Activated naive CD4-positive, alpha-beta T cell treated with Interleukin-2 at 50 U/mL for 16 hours (primary cell): ENCODE data around the gene ZNF576.
A peak's percentile ranks its signal among the peaks of the same experiment; 100 is the strongest.
"Not testable (repeated sequence)": the region's sequence is repeated elsewhere in the genome, so short reads cannot be mapped to it uniquely, and the experiment has no call there.

Experiments
- DNase-seq: peaks from one replicate; pipeline ENCODE4 v3.0.0-alpha.2; 2020

The ZNF576 gene

DNA sequence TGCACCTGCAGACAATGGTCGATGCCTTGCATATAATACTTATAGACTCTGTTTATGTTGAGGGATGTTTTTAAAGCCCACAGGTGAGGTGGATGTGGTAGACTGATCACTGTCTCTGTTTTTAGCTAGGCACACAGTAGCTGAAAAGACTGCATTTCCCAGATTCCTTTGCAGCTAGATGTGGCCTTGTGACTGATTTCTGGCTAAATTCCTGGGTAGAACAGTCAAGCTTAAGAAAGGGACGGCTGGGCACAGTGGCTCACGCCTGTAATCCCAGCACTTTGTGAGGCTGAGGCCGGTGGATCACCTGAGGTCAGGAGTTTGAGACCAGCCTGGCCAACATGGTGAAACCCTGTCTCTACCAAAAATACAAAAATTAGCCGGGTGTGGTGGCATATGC, 3.9 kb downstream of the ZNF576 start:
- DNase-seq: not testable (repeated sequence)

DNA sequence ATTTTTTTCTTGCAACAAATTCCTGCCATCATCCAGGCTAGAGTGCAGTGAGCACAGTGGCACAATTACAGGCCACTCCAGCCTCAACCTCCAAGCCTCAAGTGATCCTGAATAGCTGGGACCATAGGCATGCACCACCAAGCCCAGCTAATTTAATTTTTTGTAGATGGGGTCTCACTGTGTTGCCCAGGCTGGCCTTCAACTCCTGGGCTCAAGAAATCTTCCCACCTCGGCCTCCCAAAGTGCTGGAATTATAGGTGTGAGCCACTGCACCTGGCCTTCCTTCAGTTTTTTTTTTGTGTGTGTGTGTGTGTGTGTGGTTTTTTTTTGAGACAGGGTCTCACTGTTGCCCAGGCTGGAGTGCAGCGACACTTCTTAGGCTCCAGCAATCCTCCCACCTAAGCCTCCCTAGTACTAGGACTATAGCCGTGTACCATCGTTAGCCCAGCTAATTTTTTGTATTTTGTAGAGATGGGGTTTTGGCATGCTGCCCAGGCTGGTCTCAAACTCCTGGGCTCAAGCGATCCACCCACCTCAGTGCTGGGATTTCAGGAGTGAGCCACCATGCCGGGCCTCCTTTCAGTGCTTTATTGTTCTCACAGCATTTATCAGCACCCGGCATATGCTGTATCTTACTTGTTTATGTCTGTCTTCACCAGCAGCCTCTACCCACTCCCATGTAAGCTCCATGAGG, 9.6 kb downstream of the ZNF576 start:
- DNase-seq: no peak

DNA sequence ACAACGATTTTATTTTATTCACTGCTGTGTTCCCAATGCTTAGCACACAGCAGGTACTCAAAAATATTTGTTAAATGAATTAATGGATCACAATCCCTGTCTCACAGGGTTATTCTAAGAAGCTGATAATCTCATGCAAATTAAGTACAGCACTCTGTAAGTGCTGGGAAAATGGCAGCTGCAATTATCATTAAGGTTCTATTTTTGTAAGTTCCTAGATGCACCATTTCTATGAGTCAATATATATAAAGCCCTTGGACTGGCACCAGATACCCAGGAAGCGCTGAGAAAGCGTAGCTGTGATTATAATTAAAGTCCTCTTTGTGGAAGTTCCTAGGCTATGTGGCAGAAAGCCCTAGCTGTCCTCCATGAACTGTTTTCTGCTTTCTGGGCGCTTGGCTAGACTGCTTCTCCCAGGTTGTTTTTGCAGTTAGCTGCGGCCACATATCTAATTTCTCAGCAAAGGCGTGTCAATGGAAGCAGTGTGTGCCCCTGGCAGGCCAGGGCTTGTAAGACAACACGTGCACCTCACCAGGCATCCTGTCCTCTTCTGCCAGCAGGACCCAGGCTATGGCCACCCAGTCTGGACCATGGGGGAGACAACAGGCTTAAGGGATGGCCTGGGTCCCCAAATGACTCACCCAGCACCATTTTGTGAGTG, 10.3 kb downstream of the ZNF576 start:
- no peak for DNase-seq

DNA sequence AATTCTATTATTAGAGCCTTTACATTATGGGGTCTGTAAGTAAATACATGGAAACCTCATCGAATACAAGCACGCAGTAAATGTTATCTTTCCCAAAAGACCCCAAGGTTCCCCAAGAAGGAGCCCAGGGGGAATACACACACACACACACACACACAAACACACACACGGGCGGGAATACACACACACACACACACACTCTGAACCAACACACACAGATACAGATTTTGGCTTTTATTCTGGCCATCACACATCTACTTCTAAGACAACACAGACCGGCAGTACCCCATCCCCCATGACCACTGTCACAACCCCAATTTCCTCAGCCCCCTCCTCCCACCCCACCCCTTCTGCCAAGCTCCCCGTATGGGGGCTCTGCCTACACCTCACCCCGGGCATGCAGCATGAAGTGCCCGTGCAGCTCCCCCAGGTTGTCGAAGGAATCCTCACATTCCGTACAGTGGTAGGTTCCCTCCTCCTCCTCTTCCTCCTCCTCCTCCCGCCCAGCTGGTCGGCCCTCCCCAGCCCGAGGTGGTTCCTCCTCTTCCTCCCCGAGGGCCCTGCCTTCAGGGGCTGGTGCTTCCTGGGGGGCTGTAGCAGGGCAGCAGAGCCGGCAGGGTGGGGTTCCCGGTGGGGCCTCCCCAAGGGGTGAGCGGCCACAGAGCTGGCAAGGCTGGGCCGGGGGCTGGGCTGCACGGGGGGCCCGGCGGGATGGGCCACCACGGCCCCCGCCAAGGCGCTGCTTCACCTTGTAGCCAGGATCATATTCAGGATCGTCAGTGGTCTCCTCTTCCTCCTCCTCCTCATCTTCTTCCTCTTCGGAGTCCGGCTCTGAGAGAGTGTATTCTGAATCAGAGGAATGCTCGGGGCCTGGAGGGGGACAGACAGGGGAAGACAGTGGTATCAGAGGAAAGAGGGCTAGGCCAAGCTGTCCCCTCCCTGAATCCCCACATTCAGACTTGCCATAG, 11.1 kb downstream of the ZNF576 start:
- DNase-seq: no peak

DNA sequence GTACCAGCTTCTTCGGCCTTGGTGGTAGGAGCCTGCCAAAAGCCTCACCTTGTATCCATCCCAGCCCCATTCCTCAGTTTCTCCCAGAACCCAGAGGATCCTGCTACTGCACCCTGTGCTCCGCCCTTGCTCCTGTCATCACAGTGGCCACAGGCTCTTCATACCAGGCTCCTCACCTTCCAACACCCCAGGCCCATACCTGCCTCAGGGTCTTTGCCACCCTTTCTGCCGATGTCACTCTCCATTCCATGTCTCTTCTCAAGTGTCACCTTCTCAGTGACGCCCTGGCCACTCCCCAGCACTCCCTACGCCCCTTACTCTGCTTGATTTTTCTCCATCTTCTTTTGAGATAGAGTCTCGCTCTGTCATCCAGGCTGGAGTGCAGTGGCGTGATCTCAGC, 13.5 kb downstream of the ZNF576 start:
- no peak for DNase-seq

DNA sequence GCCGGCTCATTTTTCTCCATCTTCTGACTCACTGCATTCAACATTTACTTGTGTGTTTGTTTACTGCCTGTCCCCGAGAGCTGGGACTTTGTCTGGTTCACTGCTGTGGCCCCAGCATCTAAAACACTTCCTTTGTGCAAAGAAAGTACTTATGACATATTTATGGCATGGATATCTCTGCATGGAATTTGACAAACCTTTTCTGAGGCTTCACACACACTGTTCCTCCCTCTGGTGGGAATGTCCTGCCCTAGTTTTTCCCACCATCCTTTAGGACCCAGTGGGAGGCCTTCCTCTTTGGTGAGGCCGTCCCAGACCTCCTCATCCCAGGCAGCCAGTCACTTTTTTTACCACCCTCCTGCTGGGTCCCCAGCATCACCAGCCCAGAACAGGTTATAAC, 14.1 kb downstream of the ZNF576 start:
- no peak for DNase-seq

DNA sequence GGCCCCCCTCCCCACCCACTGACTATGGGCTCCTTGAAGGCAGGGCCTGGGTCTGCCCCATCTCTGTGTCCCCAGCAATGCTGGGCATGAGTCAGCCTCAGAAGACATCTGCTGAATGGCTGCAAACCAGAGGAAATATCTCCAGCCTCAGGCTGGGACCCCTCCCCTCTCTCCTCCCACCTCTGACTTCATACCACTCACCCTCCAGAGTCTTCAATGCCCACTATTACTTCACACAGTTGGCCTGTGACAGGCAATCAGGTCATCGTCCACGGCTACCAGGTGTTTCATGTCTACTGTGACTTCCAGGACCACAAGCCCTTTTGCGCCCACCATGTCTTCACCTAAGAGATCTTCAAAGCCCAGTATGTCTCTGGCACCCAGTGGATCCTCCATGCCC, 15.4 kb downstream of the ZNF576 start, which contains the start of gene SRRM5:
Gene SRRM5, plus strand, starts transcription at position 301 of the 400 bp plus-strand sequence. Its CDS starts 34 bp downstream, at position 335.
- no peak for DNase-seq

DNA sequence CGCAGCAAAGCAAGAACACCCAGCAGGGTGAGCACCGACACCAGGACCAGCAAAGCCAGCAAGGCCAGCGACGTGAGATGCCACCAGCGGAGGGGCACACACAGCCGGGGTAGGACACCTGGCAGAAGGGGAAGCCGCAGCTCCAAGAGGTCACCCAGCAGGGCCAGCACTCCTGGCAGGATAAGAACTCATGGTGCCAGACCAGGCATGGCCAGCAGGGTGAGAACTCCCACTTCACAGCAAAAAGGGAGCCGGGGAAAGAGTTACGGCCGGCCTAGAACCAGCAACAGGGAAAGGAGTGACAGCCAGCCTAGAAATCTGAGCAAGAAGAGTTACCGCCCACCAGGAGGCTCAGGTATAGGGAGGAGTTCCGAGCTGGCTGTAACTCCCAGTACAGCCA, 16.0 kb downstream of the ZNF576 start:
- DNase-seq: no peak

DNA sequence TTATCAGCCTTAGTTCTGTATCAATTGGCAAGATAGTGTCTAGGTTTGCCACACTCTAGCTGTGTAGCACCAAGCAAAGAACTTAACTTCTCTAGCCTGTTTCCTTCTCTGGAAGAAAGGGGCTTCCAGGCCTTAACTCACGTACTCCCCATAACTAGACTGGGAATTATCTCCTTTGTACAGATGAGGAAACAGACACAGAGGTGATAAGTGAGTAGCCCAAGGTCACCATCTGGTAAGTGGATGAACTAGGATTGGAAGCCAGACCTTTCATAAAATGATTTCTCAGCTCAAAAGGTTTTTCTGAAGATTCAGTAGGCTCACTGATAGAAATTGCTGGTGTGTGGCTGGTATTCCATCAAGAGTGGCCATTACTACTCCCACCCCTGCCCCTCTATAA, 19.9 kb downstream of the ZNF576 start:
- no peak for DNase-seq

DNA sequence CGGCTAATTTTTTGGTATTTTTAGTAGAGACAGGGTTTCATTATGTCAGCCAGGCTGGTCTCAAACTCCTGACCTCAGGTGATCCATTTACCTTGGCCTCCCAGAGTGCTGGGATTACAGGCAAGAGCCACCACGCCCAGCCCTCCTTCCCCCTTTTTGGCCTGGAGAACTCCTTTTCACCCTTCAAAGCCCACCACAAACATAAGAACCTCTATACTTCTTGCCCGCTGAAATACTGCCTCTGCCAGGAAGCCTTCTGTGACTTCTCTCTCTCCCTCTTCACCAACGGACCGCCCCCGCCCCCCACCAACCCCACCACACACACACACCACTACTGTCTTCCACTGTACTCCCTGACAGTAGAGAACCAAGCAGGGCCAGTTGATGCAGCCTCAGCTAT, 20.6 kb downstream of the ZNF576 start:
- no peak for DNase-seq

DNA sequence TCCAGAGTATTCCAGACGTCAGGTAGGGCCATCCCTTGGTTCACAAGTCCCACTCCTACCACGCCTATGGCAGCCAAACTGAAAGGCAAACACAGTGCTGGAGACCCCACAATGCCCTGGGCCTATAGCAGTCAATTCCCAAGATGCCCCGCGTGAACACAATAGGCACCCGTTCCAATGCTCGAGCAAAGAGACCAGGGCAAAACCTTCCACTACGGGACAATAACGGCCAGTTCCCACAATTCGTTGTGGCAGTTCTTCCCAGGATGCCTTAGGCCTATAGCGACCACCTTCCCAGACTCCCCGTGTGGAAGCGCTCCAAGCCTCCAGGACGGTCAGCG, 22.5 kb downstream of the ZNF576 start:
- DNase-seq: peak; percentile 57

DNA sequence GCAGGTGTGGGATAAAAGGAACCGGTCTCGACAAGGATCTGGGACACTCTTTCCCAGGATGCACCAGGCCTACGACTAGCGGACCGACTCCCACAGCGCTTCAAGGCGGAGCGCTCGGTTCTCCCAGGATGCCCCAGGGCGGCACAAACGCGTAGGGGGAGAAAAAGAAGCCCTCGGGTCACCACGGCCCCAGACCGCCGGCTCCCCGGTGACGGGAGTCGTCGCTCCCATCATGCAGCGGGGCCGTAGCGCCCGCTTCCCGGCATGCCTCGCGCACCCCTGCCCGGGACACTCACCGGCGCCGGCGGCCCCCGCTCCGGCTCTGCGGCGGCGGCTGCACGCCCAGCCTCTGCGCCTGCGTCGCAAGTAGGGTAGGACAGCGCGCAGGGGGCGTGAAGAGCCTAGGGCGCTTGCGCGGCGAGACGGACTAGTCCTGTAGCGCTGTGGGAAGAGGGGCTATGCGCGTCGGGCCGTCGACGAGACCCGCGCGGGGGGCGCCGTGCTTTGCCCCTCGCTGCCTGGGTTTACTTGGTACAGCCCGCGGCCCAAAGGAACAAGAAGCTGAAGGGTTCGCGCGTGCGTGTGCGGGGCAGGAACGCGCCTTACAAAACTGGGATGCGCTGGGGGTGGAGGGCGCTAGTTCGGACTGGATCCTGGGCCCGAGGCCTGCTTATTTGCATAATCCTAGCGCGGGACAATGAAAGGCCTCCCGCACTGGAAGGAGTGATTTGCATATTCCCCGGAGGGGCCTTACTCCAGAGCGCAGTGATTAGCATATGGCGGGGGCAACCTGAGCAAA, 23.1 kb downstream of the ZNF576 start, which contains the start of gene ZNF428:
Gene ZNF428, minus strand, starts transcription at position 368 of the 799 bp plus-strand sequence. CDS start 5,325 bp downstream, outside the sequence.
- peak; percentile 90 for DNase-seq

DNA sequence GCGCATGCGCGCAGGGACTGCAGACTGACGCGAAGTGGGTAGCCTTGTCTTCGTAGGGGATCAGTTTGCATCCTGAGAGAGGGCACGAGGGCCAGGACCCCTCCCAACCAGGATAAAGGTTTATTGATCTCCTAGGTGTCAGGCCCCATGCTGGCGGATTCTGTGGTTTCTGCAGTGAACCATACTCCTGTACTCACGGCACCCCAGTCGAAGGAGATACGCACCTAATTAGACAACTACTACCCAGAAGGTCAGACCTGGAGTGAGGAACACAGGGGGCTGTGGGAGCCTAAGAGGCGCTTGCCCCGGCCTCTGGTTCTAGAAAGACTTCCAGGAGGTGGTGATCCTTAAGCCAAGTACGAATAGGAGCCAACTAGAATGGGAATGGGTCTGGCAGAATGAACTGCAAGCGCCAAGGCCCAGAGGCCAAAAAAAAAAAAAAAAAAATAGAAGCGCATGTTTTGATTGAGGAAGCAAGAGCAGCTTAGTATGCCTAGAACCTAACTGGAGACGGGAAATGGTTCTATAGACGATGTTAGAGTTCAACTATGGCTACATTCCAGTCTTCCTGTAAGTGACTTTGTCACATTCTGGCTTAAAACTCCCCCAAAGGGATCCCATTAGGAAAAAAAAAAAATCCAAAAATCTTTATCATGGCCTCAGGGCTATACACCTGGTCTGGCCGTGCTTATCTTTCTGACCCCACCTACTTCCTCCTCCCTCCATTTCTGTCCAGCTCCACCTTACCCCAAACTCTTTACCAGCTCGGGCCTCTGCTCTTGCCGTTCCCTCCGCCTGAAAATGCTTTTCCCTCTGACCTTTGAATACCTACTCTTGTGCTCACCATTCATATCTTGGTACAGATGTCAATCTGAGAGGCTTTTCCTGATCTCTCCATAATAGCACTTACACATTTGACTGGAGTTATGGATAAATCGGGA, 23.9 kb downstream of the ZNF576 start:
- no peak for DNase-seq

DNA sequence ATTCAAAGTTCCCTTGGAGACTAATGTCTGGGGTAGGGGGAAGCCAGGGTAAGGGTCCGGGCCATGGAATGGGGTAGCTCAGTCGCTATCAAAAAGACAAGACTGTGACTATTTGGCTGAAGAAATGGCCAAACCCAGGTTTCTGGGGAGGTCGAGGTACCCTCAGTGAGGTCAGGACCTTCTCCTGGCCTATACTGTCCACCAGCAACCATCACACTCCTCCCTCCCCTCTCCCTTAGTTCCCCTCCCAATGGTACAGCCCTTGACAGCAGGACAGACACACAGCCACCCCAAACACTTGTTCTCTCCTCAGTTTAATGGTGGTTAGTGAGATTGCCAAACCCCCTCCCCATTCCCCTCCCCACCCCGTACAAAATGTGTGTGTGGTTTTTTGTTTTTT, 25.7 kb downstream of the ZNF576 start:
- no peak for DNase-seq

DNA sequence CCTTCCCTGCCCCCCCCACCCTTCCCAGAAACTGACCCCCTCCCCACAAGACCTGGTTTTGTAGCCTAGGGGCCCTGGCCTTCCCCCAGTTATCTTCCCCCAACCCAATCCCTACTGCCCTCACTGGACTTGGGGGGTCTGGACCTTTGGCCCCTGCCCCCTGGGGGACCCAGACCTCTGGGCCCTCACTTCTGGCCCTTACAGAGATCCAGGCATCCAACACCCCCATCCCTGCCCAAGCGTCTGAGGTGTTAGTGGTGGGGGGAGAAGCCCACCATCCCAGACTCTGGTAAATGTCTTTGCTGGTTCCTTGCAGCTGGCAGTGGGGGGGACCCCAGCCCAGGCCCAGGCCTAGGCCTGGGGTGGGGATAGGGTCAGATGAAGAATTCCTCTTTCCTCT, 26.6 kb downstream of the ZNF576 start:
- no peak for DNase-seq

DNA sequence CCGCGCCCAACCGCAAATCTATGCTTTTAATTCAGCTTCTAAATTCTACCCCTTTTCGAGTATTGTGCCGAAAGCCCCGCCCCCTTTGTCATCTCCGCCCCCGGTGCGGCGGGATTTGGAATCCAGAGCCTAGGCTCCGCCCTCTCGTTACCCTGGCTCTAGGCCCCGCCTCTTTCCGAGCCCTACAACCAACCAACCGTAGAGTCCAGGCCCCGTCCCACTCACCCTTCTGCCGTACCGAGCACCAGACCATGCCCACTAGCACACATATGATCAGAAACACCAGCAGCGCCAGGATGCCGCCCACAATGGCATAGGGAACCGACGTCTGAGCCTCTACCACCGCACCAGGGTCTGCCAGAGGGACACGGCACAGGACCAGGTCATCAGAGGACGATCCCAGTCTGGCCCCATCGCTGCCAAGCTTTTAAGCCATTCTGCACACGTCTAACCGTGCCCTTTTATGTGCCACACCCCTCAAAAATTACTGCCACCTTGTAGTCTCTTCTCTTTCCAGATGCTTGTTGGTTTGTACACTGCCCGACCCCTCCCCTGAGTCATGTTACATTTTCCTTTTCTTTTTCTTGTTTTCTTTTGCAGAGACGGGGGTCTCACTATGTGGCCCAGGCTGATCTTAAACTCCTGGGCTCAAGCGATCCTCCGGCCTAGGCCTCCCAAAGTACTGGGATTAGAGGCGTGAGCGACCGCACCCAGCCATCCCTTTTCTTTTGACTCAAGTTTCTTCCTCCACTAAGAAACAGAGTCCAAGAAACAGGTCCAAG, 27.7 kb downstream of the ZNF576 start:
- no peak for DNase-seq

DNA sequence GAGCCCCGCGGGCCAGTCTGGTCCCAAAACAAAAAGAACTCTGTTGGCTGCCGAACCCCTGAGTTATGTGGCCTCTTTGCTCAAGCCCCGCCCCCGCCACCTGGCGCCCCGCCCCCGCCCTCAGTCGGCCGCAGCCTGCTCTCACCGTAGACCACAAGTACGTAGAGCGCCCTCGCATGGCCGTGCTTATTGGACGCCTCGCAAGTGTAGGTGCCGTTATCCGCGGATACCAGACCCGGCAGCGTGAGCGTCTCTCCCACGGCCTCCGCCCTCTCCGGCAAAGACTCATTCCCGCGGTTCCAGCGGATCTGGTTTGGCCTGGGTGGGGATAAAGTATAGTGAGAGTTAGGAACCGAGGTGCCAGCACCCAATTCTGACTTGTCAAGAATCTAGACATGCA, 28.5 kb downstream of the ZNF576 start:
- peak; percentile 85 for DNase-seq

DNA sequence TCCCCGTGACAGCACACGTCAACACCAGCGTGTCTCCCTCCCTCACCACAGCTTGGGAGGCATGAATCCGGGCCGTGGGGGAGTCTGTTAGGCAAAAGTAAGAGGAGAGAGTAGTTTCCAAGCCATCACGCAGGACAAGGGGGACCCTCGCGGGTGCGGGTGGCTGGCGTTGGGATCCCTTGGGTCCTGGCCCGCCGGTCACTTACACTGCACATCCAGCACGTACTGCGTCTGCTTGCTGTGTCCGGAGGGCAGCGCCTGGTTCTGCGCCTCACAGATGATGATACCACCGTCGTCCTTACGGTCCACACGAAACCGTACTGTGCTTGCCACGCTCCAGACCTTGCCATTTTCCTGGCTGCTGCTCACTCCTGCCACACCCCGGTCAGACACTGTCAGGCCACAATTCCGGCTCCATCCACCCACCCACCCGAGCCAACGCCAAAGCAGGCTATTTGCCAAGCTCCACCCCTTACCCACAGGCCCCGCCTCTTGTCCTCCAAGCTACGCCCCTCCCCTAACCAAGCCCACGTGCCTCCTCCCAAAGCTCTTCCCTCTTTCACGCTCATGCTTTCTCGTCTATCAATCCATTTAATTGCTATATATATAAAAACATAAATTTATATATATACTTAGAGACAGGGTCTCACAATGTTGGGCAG, 29.7 kb downstream of the ZNF576 start:
- DNase-seq: no peak

DNA sequence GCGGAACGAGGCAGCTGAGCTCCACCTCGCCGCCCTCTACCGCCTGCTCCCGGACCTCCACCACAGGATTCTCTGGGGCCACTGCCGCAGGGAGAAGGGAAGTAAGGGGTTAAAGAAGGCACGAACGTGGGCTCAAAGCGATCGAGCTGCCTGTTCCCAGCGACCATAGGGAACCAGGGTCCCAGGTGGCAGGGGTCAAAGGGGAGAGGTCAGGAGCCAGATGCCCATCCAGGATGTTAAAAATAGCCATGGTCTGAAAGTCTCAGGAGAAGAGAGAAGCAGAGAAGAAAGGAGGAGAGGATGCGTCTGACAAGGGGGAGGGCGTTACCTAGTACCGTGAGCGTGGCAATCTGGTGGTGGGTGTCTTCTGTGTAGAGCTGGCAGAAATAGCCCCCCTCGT, 30.4 kb downstream of the ZNF576 start:
- no peak for DNase-seq
